KOPT-K1 (cell line): ENCODE results near the gene IFT43.

Experiments used
- H3K27ac ChIP-seq: fragments of 200-600 bp; sonication (generic); 2 replicates; pipeline ENCODE4 v1.5.1; 2016; ENCODE audit warnings: antibody characterized with exemption, mild to moderate bottlenecking, low read depth, low read length; ENCODE audit not compliant: poor library complexity, severe bottlenecking
- H3K36me3 ChIP-seq: fragments of 200-600 bp; sonication (generic); 2 replicates; pipeline ENCODE4 v1.5.1; 2017; ENCODE audit warnings: antibody characterized with exemption, mild to moderate bottlenecking, low read length, moderate library complexity; ENCODE audit not compliant: insufficient read depth
- H3K9me3 ChIP-seq: fragments of 200-600 bp; sonication (generic); 2 replicates; pipeline ENCODE4 v1.5.1; 2017; ENCODE audit warnings: antibody characterized with exemption, low read length, mild to moderate bottlenecking; ENCODE audit not compliant: insufficient read depth, poor library complexity, severe bottlenecking

Gene IFT43

DNA sequence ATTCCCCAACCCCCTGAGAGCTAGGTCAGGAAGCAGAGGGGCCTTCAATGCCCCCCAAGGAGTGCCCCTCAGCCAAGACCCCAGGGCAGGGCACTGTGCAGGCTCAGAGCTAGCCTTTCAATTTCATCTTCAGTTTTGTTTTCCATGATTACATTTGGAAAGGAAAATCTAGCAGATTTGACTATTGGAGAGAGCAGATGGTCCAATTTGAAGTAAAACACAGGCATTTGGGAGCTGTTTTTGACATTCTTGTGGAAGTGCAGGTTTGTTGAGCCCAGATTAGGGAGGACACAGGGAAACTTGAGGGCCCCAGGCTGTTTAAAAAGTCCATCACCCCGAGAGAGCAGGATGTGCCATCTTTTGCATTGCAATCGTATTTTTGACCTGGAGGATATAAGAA, 107.5 kb downstream of the IFT43 start:
- H3K27ac ChIP-seq: no peak overlapping the region
- no peaks in the 10 kb centered on the region for H3K36me3 ChIP-seq
- no peaks in the 10 kb centered on the region for H3K9me3 ChIP-seq

DNA sequence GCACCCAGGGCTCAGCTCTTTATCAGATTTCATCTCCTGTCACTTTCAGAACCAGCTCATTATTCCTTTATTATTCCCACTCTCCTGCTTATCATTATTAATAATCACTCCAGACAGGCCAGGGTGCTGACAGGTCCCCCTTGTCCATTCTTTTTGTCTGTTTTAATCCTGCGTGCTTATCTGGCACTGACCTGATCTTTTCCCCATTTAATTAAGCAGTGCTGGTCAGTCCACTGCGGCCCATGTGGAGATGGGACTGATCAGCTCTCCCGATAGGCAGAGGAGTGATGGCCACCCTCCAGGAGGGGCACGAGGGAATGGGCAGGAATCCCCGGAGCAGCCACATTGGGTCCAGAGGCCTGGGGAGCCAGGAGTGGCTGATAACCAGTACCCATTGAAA, 110.7 kb downstream of the IFT43 start:
- no peak overlapping the region for H3K27ac ChIP-seq
- H3K36me3 ChIP-seq: no peaks in the 10 kb centered on the region
- no peaks in the 10 kb centered on the region for H3K9me3 ChIP-seq

DNA sequence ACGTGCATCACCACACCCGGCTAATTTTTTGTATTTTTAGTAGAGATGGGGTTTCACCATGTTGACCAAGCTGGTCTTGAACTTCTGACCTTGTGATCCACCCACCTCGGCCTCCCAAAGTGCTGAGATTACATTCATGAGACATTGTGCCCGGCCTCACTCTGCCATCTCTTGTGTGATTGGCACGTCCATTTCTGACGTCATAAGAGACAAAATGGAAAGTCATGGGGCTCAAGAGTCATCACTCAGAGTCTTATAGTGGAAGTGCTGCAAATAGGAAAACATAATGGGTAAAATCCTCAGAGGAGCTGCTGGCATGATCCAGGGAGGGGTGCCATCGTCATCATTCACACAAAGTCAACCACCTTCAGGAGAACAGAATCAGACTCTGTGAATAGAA, 112.0 kb downstream of the IFT43 start:
- Histone ChIP-seq H3K36me3 (no peaks in the 10 kb centered on the region), H3K9me3 (no peaks in the 10 kb centered on the region), H3K27ac (no peak overlapping the region)

DNA sequence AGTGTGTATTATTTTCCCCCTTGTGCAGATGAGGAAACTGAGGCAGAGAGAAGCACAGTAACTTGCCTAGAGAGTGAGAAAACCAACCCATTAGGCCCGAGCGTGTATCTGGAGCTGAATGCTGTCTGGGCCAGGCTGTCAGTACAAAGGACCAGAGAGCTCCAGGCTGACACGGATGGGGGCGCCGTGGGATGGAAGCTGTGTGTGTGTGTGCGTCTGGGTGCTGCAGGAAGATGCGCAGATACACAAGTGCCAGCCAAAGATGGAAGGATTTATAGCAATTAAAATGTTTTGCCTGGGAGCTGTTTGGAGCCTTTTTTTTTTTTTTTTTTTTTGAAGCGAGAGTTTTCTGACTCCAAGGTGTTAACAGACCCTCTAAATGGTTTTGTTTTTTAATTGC, 112.5 kb downstream of the IFT43 start:
- Histone ChIP-seq H3K27ac (no peak overlapping the region), H3K36me3 (no peaks in the 10 kb centered on the region), H3K9me3 (no peaks in the 10 kb centered on the region)

DNA sequence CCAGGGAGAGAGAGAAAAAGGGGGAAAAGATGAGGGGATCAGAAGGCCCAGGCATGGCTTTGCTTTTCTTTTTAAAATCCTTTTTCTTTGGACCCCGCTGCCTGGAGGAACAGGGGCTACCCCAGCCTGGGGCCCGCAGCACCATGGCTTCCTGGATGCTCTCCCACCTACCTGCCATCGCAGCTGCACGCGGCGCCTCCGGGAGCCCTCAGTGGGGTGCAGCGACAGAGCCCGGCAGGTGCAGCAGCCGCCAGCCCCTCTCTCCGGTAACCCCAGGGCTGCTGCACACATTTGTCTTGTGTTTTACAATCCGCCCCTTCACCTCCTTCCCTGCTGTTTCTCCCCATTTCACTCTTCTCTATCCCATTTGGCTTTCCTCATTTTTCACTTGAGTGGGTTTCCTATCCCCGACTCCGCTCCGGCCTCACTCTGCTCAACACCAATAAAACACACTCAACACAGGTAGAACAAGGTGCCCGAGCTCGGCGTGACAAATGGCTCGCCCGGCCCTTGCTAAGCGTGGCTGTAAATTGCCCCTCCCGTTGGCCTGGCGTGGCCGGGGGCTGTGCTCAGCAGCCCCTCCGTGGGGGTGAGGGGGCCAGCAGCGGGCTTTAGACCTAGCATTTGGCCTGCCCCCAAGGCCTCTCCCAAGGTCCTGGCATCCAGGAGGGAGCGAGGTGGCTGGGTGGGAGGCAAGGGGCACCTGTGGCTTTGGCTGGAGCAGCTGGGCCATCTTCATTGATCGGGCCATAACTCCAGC, 113.5 kb downstream of the IFT43 start:
- Histone ChIP-seq H3K9me3 (no peaks in the 10 kb centered on the region), H3K27ac (no peak overlapping the region), H3K36me3 (no peaks in the 10 kb centered on the region)

DNA sequence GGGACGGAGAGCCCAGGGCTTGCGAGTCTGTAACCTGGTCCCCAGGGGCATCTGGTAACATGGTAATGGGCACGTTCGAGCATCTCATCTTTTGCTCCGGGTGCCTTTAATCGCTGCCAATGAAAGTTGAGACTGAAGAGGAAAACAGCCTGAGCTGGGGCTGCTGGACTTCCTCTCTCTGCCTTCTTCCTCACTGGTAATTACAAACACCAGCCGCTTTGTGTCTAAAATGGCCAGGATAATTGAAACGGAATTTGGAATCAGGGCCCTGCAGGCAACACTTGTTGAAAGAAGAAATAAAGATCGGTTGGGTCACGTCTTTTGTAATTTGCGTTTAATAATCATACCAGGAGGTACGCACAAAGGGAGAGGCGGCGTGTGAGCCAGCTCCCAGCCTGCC, 114.7 kb downstream of the IFT43 start:
- Histone ChIP-seq H3K27ac (no peak overlapping the region), H3K9me3 (no peaks in the 10 kb centered on the region), H3K36me3 (no peaks in the 10 kb centered on the region)

DNA sequence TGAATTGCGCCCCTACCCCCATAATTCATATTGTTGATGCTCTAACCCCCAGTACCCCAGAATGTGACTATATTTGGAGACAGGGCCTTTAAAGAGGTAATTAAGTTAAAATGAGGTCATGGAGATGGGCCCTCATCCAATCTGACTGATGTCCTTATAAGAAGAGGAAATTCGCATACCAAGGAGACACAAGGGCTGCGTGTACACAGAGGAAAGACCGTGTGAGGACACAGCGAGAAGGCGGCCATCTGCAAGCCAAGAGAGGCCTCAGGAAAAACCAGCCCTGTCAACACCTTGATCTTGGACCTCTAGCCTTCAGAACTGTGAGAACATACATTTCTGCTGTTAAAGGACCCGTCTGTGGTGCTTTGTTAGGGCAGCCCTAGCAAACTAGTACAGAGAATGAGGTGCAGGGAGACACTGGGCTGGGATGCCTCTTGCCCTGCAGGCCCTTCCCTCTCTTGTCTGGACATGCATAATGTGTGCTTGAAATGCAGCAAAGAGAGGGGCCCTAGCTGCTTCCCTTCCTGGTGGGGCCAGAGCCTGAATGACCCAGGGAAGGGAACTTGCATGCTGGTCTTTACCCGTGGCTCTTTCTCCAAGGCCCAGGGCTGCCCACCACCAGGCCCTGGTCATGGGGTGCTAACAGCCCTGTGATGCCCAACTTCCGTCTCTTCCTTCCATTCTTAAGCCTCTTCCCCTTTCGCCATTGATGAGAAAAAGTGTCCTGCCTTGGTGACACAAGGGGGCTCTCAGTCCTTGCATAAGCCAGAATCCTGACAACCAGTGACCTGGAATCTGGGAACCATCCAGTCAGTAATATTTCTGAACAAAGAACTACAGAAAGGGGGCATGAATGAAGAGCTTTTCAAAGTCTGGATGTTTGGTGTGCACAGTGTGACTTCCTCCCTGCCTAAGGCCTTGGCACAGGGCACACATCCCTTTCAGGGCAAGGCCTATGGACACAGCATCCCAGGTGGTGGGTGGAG, 116.1 kb downstream of the IFT43 start:
- H3K36me3 ChIP-seq: no peaks in the 10 kb centered on the region
- H3K27ac ChIP-seq: no peak overlapping the region
- H3K9me3 ChIP-seq: no peaks in the 10 kb centered on the region

DNA sequence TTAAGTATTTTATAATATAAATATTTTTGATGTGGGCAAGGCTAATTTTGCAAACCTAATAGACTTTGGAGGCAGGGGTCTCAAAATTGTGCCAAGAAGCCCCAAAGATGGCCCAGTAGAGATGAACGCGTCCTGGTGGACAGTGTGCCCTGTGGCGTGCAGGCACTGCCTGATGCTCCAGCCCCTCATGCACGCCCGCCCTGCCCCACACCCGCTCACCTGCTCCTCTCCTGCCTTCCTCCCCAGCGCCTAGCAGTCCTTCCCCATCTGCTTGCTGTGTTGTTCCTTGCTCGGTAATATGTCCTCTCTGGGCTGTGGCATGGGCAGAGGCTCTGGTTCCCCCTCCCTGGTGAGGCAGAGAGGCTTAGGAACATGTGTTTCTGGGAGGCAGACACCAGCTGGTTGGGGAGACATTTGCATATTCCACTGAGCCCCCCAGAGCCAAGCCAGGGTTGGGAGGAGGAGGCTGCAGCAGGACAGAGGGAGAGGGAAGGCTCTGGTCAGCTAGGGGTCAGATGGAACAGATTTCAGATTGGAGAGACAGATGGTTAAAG, 119.3 kb downstream of the IFT43 start:
- Histone ChIP-seq H3K36me3 (no peaks in the 10 kb centered on the region), H3K9me3 (no peaks in the 10 kb centered on the region), H3K27ac (no peak overlapping the region)

DNA sequence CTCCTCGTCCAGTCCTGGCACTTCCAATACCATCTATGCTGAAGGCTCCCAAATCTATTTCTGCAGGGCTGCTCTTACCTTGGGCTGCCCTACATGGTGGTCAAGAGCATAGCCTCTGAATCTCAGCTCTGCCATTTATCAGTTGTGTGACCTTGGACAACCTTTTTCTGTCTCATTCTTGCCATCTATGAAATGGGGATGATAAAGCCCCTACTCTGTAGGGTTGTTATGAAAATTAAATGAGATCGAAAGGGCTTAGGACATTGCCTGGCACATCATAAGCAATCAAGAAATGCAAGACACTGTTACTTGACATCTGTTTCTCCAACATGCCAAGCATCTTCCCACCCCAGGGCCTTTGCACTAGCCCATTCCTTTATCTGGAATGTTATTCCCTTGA, 120.6 kb downstream of the IFT43 start:
- no peaks in the 10 kb centered on the region for H3K9me3 ChIP-seq
- no peak overlapping the region for H3K27ac ChIP-seq
- H3K36me3 ChIP-seq: no peaks in the 10 kb centered on the region

DNA sequence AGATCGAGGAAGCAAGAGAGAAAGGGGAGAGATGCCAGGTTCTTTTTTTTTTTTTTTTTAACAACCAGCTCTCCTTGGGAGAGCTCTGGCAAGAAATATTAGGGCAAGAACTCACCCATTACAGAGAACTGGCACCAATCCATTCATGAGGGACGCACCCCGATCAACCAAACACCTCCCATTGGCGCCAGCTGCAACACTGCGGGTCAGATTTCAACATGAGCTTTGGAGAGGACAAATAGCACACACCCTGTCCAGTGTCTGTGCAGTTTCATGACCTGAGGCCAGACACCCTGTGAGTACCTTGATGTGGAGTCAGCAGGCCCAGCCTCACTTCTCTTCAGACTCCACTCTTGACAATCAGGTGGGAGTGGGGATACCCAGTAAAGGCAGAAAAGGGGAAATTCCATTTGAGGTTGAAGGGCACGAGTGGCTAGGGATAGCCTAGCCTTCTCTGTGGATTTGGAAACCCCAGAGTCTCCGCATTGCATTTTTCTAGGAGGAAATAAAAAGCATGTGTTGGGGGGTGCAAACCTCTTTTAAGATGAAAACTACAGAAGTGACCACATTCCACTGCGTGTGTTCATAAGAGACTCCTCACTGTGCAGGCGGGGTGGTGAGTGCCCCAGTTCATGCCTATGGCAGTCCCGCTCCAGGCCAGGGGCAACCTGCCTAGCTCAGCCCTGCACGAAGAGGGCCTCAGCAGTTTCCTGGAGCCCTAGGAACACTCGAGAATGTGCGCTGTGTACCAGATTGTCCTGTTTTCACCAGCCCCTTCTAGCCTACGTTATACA, 123.7 kb downstream of the IFT43 start:
- Histone ChIP-seq H3K36me3 (no peaks in the 10 kb centered on the region), H3K27ac (no peak overlapping the region), H3K9me3 (no peaks in the 10 kb centered on the region)

DNA sequence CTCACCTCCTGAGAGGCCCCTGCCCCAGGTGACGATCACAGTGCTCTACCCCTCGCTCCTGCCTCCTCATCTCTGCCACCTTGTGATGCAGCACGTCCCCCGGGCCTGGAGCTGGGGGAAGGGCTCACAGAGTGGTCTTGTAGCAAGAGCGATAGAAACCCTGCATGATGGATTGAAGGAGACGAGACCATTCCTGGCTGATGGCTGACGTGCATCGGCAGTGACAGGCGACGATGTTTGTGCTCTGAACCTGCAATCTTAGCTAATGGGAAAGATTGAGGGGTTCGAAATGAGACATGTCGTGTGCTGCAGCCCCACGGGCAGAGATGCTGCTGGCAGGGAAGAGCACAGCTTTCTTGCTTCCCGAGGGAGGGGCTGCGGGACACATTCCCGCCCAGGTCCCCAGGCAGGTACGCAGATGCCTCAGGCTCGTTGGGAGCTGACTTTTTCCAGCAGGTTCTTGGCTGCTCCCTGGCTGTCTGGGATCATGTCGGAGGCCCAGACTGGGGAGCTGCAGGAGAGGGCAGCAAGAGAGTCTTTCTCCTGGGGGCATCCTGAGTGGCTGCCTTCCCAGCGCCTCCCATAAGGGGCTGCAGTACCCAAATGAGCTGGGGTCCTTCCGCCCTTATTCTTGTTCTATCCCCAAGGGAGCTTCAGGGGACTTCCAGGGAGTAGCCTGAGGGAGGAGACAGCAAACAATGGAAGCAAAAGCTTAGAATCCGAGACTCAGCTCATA, 127.5 kb downstream of the IFT43 start:
- no peak overlapping the region for H3K27ac ChIP-seq
- H3K36me3 ChIP-seq: no peaks in the 10 kb centered on the region
- no peaks in the 10 kb centered on the region for H3K9me3 ChIP-seq

DNA sequence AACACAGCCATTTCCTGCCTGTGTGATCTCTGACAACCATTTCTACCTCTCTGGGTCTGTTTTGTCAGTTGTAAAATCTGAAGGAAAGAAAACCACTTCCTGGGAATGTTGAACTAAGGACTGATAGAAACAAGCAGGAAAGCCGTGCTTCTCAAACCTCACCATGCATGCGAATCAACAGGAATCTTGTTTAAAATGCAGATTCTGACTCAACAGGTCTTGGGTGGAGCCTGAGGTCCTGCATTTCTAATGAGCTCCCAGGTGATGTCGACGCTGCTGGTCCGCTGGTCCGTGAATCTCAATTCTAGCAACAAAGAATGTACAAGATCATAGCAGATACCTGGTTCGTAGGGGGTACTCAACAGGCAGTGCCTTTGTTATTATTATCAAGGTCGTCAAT, 128.1 kb downstream of the IFT43 start:
- Histone ChIP-seq H3K9me3 (no peaks in the 10 kb centered on the region), H3K27ac (no peak overlapping the region)

DNA sequence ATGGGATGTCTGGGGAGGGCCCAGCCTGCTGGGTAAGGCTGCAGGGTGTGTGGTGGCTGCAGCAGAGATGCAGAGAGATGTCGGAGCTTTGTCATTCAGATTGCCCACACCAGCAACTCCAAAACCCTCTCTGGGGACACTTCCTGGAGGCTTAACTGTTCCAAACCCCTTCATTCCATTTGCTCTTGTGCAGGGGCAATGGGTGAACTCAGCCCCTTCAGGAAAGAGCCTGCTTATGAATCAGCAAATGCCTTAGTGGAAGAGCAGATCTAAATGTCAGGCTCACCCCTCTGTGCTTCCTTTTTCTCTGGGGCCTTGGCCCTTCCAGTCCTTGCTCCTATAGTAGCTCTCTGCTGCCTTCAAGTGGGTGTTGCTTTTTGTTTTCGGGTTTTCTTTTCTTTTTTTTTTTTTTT, 129.5 kb downstream of the IFT43 start:
- H3K9me3 ChIP-seq: no peaks in the 10 kb centered on the region
- H3K36me3 ChIP-seq: no peaks in the 10 kb centered on the region
- H3K27ac ChIP-seq: no peak overlapping the region

More for the DNA sequence above, 128.1 kb downstream of the IFT43 start:
- no peaks in the 10 kb centered on the region for H3K36me3 ChIP-seq

DNA sequence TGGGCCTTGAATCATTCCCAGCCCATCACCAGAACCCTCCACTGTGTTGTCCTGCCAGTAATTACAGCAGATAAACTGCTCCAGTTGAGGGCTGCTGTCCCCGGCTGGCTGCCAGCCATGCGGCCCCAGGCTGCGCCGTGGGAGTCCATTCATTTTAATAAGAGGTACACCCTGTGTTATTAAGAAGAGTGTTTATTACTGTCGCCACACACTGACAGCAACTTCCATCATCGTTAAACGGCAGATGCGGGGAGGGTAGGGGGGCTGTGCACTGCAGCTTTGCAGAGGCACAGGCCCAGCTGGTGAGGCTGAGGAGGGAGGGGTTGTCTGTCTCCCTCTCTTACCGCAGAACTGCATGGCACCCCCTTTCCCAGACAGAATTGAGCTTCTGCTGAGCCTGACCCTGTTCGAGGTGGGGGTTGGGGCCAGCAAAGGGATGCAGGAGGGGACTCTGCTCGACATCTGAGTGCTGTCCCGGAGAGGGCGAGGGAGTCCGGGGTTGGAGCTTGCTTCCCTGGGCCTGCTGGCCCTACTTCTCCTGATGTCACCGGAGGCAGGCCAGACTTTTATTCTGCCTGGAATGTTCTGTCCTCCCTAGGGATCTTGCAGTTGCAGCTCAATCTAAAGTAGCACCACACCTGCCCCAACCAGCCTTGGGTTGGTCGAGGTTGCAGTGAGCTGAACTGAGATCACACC, 132.4 kb downstream of the IFT43 start:
- no peaks in the 10 kb centered on the region for H3K36me3 ChIP-seq

More for the DNA sequence above, 132.4 kb downstream of the IFT43 start:
- no peak overlapping the region for H3K27ac ChIP-seq
- H3K9me3 ChIP-seq: no peaks in the 10 kb centered on the region
